SU-DHL-6 (cell line): Measurements from ENCODE around the gene VGF.

Source experiments
- H2AFZ ChIP-seq: fragments of 200-600 bp; sonication (generic); 2 replicates; pipeline ENCODE4 v1.6.1; 2014; ENCODE audit warnings: low read depth, mild to moderate bottlenecking, moderate library complexity, mixed read lengths, antibody characterized with exemption, low read length; ENCODE audit not compliant: severe bottlenecking
- H3F3A ChIP-seq: fragments of 200-600 bp; shearing (Covaris generic); 2 replicates; pipeline ENCODE4 v1.6.0; 2016; ENCODE audit warnings: antibody characterized with exemption, mild to moderate bottlenecking; ENCODE audit not compliant: insufficient read depth
- H3K27ac ChIP-seq: fragments of 200-600 bp; sonication (generic); 2 replicates; pipeline ENCODE4 v1.5.1; 2016; ENCODE audit warnings: low read depth, mild to moderate bottlenecking, low read length, moderate library complexity, mixed read lengths
- H3K27me3 ChIP-seq: fragments of 200-600 bp; sonication (generic), shearing (Covaris generic); 2 replicates; pipeline ENCODE4 v1.6.0; 2014; ENCODE audit warnings: mild to moderate bottlenecking, low read length
- H3K36me3 ChIP-seq: fragments of 200-600 bp; sonication (generic); 2 replicates; pipeline ENCODE4 v1.6.1; 2014; ENCODE audit warnings: mild to moderate bottlenecking, low read length, mixed read lengths
- H3K4me2 ChIP-seq: fragments of 300-600, 200-600 bp; shearing (Covaris generic), sonication (generic); 2 replicates; pipeline ENCODE4 v1.6.0; 2014; ENCODE audit warnings: low read length, low read depth, mild to moderate bottlenecking; ENCODE audit not compliant: poor library complexity, severe bottlenecking
- H3K4me3 ChIP-seq: fragments of 200-600 bp; sonication (generic); 2 replicates; pipeline ENCODE4 v1.5.1; 2014; ENCODE audit warnings: antibody characterized with exemption, low read length, mild to moderate bottlenecking, mixed read lengths; ENCODE audit not compliant: insufficient read depth, poor library complexity, severe bottlenecking
- H3K79me2 ChIP-seq: fragments of 200-600 bp; sonication (generic); 2 replicates; pipeline ENCODE4 v1.6.1; 2014; ENCODE audit warnings: mild to moderate bottlenecking, low read length, moderate library complexity; ENCODE audit not compliant: insufficient read depth
- H3K9ac ChIP-seq: fragments of 200-600 bp; sonication (generic); 2 replicates; pipeline ENCODE4 v1.7.0; 2014; ENCODE audit warnings: mild to moderate bottlenecking, low read length
- H3K9me2 ChIP-seq: fragments of 200-600 bp; sonication (generic); replicated peaks from 2 replicates; pipeline ENCODE4 v1.6.1; 2014; ENCODE audit warnings: low read length; ENCODE audit not compliant: insufficient read depth
- H3K9me3 ChIP-seq: fragments of 200-600 bp; sonication (generic); 2 replicates; pipeline ENCODE4 v1.6.1; 2014; ENCODE audit warnings: low read length, mixed read lengths; ENCODE audit not compliant: insufficient read depth
- H4K20me1 ChIP-seq: fragments of 200-600 bp; sonication (generic); 2 replicates; pipeline ENCODE4 v1.6.1; 2014; ENCODE audit warnings: low read depth, mild to moderate bottlenecking, antibody characterized with exemption, low read length, moderate library complexity, mixed read lengths
- CTCF ChIP-seq: fragments of 200-600 bp; sonication (generic); IDR thresholded peaks from one replicate; pipeline ENCODE4 v1.5.1; 2017; ENCODE audit warnings: antibody characterized with exemption, mild to moderate bottlenecking, low read length, moderate library complexity; ENCODE audit not compliant: insufficient read depth, poor library complexity, severe bottlenecking
- EZH2phosphoT487 ChIP-seq: fragments of 200-600 bp; sonication (generic), shearing (Covaris generic); conservative IDR thresholded peaks from 2 replicates; pipeline ENCODE4 v1.6.1; 2018; ENCODE audit warnings: mild to moderate bottlenecking, antibody characterized with exemption, low read length, moderate library complexity, mixed read lengths

VGF gene

GRCh38 chr7:101177644-101178043 lies 12.3 kb upstream of the VGF start:
- TF ChIP-seq EZH2phosphoT487 (no peak), CTCF (no peak)
- Histone ChIP-seq H3K36me3 (no peaks in the 10 kb centered on the region), H3K27ac (no peak overlapping the region), H4K20me1 (no peaks in the 10 kb centered on the region), H3K27me3 (no peaks in the 10 kb centered on the region), H3F3A (no peaks in the 10 kb centered on the region), H3K9me2 (no peaks in the 10 kb centered on the region), H3K9ac (no peak overlapping the region), H3K79me2 (no peaks in the 10 kb centered on the region), H3K4me3 (no peak overlapping the region), H2AFZ (no peak overlapping the region), H3K4me2 (no peak overlapping the region), H3K9me3 (no peaks in the 10 kb centered on the region)

- Histone ChIP-seq H3F3A (no peaks in the 10 kb centered on the region), H3K9me2 (no peaks in the 10 kb centered on the region), H3K4me3 (no peak overlapping the region), H3K27me3 (no peaks in the 10 kb centered on the region), H3K4me2 (no peak overlapping the region), H2AFZ (no peak overlapping the region), H3K36me3 (no peaks in the 10 kb centered on the region), H3K9ac (no peak overlapping the region), H3K27ac (no peak overlapping the region), H3K9me3 (no peaks in the 10 kb centered on the region), H3K79me2 (no peaks in the 10 kb centered on the region), H4K20me1 (no peaks in the 10 kb centered on the region)
- TF ChIP-seq CTCF = no peak
- TF ChIP-seq EZH2phosphoT487 = no peak
These were observed 10.3 kb upstream of the VGF start for GRCh38 chr7:101175664-101176063.

GRCh38 chr7:101174322-101174854 lies 9.0 kb upstream of the VGF start:
- no peak overlapping the region for H3K27ac ChIP-seq
- no peak overlapping the region for H2AFZ ChIP-seq
- H3K4me3 ChIP-seq = no peak overlapping the region
- no peak overlapping the region for H3K4me2 ChIP-seq
- no peaks in the 10 kb centered on the region for H3K9me3 ChIP-seq
- H3F3A ChIP-seq = no peaks in the 10 kb centered on the region
- no peak for TF ChIP-seq CTCF
- H3K36me3 ChIP-seq = no peaks in the 10 kb centered on the region
- no peaks in the 10 kb centered on the region for H3K27me3 ChIP-seq
- no peaks in the 10 kb centered on the region for H4K20me1 ChIP-seq
- no peak overlapping the region for H3K9ac ChIP-seq
- H3K9me2 ChIP-seq = no peaks in the 10 kb centered on the region
- H3K79me2 ChIP-seq = no peaks in the 10 kb centered on the region
